ENCODE measurements around the gene RERG. TPM values are rescaled to one million over a fixed set of nuclear protein-coding genes. Genes with fewer than 3 reads are reported as not detected.

Gene RERG
- total and polyA plus RNA-seq, 5 experiments from 2014 or later, result 0.55 to 1.2 TPM; not detected in 3

GRCh38 chr12:15196678-15197505 is 24.3 kb downstream of the RERG start:
- POLR2A ChIA-PET, result no interaction called here
- Mint-ChIP-seq H3K36me3 (no peaks in the 10 kb centered on the region), H3K4me3 (no peak overlapping the region), H3K27ac (no peak overlapping the region), H3K27me3 (peaks cover 3 to 27% (median 10%) of the 10 kb centered on the region in 5 donors), H3K4me1 (no peaks in the 10 kb centered on the region), H3K9me3 (no peaks in the 10 kb centered on the region)
- ATAC-seq (no peak), DNase-seq (no peak)

- peaks cover 4 to 31% (median 10%) of the 10 kb centered on the region in 5 donors for H3K27me3 Mint-ChIP-seq
- POLR2A ChIA-PET, result no interaction called here
- no peak overlapping the region for H3K27ac Mint-ChIP-seq
- ATAC-seq, result no peak
- H3K4me1 Mint-ChIP-seq, result no peaks in the 10 kb centered on the region
- DNase-seq, result no peak
- no peaks in the 10 kb centered on the region for H3K36me3 Mint-ChIP-seq
- no peak overlapping the region for H3K4me3 Mint-ChIP-seq
- no peaks in the 10 kb centered on the region for H3K9me3 Mint-ChIP-seq
Measured at GRCh38 chr12:15196221-15196620, 25.0 kb downstream of the RERG start.

GRCh38 chr12:15194456-15195368 is 26.5 kb downstream of the RERG start:
- DNase-seq, result no peak
- no peak for ATAC-seq
- no peaks in the 10 kb centered on the region for H3K4me1 Mint-ChIP-seq
- no peaks in the 10 kb centered on the region for H3K36me3 Mint-ChIP-seq
- no peaks in the 10 kb centered on the region for H3K9me3 Mint-ChIP-seq
- H3K27me3 Mint-ChIP-seq, result peaks cover 3 to 31% (median 8%) of the 10 kb centered on the region in 5 donors
- H3K27ac Mint-ChIP-seq, result no peak overlapping the region
- POLR2A ChIA-PET, result no interaction called here
- no peak overlapping the region for H3K4me3 Mint-ChIP-seq

GRCh38 chr12:15193946-15194345 is 27.3 kb downstream of the RERG start:
- Mint-ChIP-seq H3K4me3 (no peak overlapping the region), H3K27ac (no peak overlapping the region), H3K27me3 (peaks cover 2 to 31% (median 8%) of the 10 kb centered on the region in 5 donors), H3K9me3 (no peaks in the 10 kb centered on the region), H3K36me3 (no peaks in the 10 kb centered on the region), H3K4me1 (no peaks in the 10 kb centered on the region)
- no peak for ATAC-seq
- POLR2A ChIA-PET, result no interaction called here
- no peak for DNase-seq

GRCh38 chr12:15192720-15193119 is 28.5 kb downstream of the RERG start:
- POLR2A ChIA-PET, result no interaction called here
- Mint-ChIP-seq H3K27ac (no peak overlapping the region), H3K4me3 (no peak overlapping the region), H3K4me1 (no peaks in the 10 kb centered on the region), H3K36me3 (no peaks in the 10 kb centered on the region), H3K27me3 (peaks cover 1 to 31% (median 8%) of the 10 kb centered on the region in 5 donors), H3K9me3 (no peaks in the 10 kb centered on the region)
- no peak for DNase-seq
- no peak for ATAC-seq

GRCh38 chr12:15188127-15188526 is 33.1 kb downstream of the RERG start:
- POLR2A ChIA-PET, result no interaction called here
- Mint-ChIP-seq H3K27me3 (peaks cover 0 to 13% (median 2%) of the 10 kb centered on the region in 5 donors), H3K4me1 (no peaks in the 10 kb centered on the region)

GRCh38 chr12:15186597-15186996 is 34.6 kb downstream of the RERG start:
- Mint-ChIP-seq H3K27me3 (peaks cover under 1 to 7% (median 3%) of the 10 kb centered on the region in 5 donors), H3K27ac (no peak overlapping the region), H3K9me3 (no peaks in the 10 kb centered on the region), H3K4me1 (no peaks in the 10 kb centered on the region), H3K36me3 (no peaks in the 10 kb centered on the region), H3K4me3 (no peak overlapping the region)
- ATAC-seq (no peak), DNase-seq (no peak)
- POLR2A ChIA-PET, result no interaction called here

More at GRCh38 chr12:15188127-15188526, 33.1 kb downstream of the RERG start:
- H3K36me3 Mint-ChIP-seq, result no peaks in the 10 kb centered on the region
- H3K27ac Mint-ChIP-seq, result no peak overlapping the region
- ATAC-seq (no peak), DNase-seq (no peak)
- no peaks in the 10 kb centered on the region for H3K9me3 Mint-ChIP-seq
- H3K4me3 Mint-ChIP-seq, result no peak overlapping the region

GRCh38 chr12:15184484-15184883 is 36.7 kb downstream of the RERG start:
- Mint-ChIP-seq H3K27ac (no peak overlapping the region), H3K9me3 (no peaks in the 10 kb centered on the region), H3K4me1 (no peaks in the 10 kb centered on the region), H3K4me3 (no peak overlapping the region), H3K27me3 (peaks cover 0 to 11% (median 3%) of the 10 kb centered on the region in 5 donors), H3K36me3 (no peaks in the 10 kb centered on the region)
- POLR2A ChIA-PET, result no interaction called here
- ATAC-seq, result no peak
- no peak for DNase-seq

- Mint-ChIP-seq H3K27ac (no peak overlapping the region), H3K4me1 (no peaks in the 10 kb centered on the region), H3K4me3 (no peak overlapping the region), H3K27me3 (peaks cover 0 to 13% (median 3%) of the 10 kb centered on the region in 5 donors), H3K36me3 (no peaks in the 10 kb centered on the region), H3K9me3 (no peaks in the 10 kb centered on the region)
- ATAC-seq (no peak), DNase-seq (no peak)
- POLR2A ChIA-PET, result no interaction called here
Measured at GRCh38 chr12:15183821-15184220, 37.4 kb downstream of the RERG start.

GRCh38 chr12:15181017-15181683 is 40.1 kb downstream of the RERG start:
- ATAC-seq (no peak), DNase-seq (no peak)
- Mint-ChIP-seq H3K27ac (no peak overlapping the region), H3K4me1 (no peaks in the 10 kb centered on the region), H3K36me3 (no peaks in the 10 kb centered on the region), H3K4me3 (no peak overlapping the region), H3K9me3 (no peaks in the 10 kb centered on the region), H3K27me3 (peaks cover 2 to 21% (median 5%) of the 10 kb centered on the region in 5 donors)
- POLR2A ChIA-PET, result no interaction called here

- peaks cover 7 to 26% (median 10%) of the 10 kb centered on the region in 5 donors for H3K27me3 Mint-ChIP-seq
- no peak overlapping the region for H3K4me3 Mint-ChIP-seq
- no peak for DNase-seq
- no peak for ATAC-seq
- POLR2A ChIA-PET, result no interaction called here
- H3K27ac Mint-ChIP-seq, result no peak overlapping the region
- no peaks in the 10 kb centered on the region for H3K36me3 Mint-ChIP-seq
- H3K4me1 Mint-ChIP-seq, result no peaks in the 10 kb centered on the region
- H3K9me3 Mint-ChIP-seq, result peaks cover 0 to 2% (median 0%) of the 10 kb centered on the region in 9 donors
Measured at GRCh38 chr12:15180325-15180724, 40.9 kb downstream of the RERG start.

- ATAC-seq, result no peak
- no peaks in the 10 kb centered on the region for H3K36me3 Mint-ChIP-seq
- POLR2A ChIA-PET, result no interaction called here
- peaks cover 7 to 27% (median 16%) of the 10 kb centered on the region in 5 donors for H3K27me3 Mint-ChIP-seq
- no peak overlapping the region for H3K27ac Mint-ChIP-seq
- H3K4me3 Mint-ChIP-seq, result no peak overlapping the region
- no peak for DNase-seq
- no peaks in the 10 kb centered on the region for H3K4me1 Mint-ChIP-seq
- H3K9me3 Mint-ChIP-seq, result peaks cover 0 to 2% (median 0%) of the 10 kb centered on the region in 9 donors
Measured at GRCh38 chr12:15179672-15180071, 41.5 kb downstream of the RERG start.

GRCh38 chr12:15173142-15173541 is 48.1 kb downstream of the RERG start:
- ATAC-seq (no peak), DNase-seq (no peak)
- H3K9me3 Mint-ChIP-seq, result peaks cover 0 to 13% (median 4%) of the 10 kb centered on the region in 9 donors
- POLR2A ChIA-PET, result no interaction called here
- H3K27me3 Mint-ChIP-seq, result peaks cover 10 to 19% (median 15%) of the 10 kb centered on the region in 5 donors
- no peak overlapping the region for H3K4me3 Mint-ChIP-seq
- no peak overlapping the region for H3K27ac Mint-ChIP-seq
- H3K36me3 Mint-ChIP-seq, result no peaks in the 10 kb centered on the region
- no peaks in the 10 kb centered on the region for H3K4me1 Mint-ChIP-seq
